ENCODE results near the gene HARS1.

DNA sequence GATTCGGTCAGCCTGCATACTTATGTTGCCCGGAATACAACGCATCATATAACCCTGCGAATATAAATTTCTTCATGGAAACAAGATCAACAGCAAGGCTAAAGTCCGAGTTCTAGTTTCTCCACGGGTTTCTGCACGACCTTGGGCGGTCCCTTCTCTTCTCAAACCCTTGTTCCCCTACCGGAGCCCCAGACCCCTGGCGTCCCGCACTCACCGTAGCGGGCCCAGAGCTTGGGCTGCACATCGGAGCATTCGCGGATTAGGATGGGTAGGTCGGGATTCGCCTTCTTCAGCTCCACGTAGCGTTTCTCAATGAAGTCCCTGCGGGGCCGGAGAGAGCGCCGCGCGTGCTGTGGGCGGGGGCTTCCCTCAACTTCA, 44.1 kb downstream of the HARS1 start:
- no peak for TF ChIP-seq POLR2A (IDR thresholded peaks at IDR 0.05)
- TF ChIP-seq, protein P1, sequence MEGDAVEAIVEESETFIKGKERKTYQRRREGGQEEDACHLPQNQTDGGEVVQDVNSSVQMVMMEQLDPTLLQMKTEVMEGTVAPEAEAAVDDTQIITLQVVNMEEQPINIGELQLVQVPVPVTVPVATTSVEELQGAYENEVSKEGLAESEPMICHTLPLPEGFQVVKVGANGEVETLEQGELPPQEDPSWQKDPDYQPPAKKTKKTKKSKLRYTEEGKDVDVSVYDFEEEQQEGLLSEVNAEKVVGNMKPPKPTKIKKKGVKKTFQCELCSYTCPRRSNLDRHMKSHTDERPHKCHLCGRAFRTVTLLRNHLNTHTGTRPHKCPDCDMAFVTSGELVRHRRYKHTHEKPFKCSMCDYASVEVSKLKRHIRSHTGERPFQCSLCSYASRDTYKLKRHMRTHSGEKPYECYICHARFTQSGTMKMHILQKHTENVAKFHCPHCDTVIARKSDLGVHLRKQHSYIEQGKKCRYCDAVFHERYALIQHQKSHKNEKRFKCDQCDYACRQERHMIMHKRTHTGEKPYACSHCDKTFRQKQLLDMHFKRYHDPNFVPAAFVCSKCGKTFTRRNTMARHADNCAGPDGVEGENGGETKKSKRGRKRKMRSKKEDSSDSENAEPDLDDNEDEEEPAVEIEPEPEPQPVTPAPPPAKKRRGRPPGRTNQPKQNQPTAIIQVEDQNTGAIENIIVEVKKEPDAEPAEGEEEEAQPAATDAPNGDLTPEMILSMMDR (IDR thresholded peaks at IDR 0.05), result no peak
